GM19193 (cell line): ENCODE results near the gene UTP11.

Experiments used
- POLR2A ChIP-seq: IDR thresholded peaks from 4 replicates; pipeline ENCODE4 v1.6.1; 2011; ENCODE audit not compliant: insufficient read depth, insufficient read length; ENCODE audit errors: extremely low read depth

Gene UTP11

GRCh38 chr1:38071312-38072256, 59.0 kb downstream of the UTP11 start:
- no peak for TF ChIP-seq POLR2A

GRCh38 chr1:38072858-38073257, 60.3 kb downstream of the UTP11 start:
- TF ChIP-seq POLR2A = no peak

- TF ChIP-seq POLR2A = no peak
Measured at GRCh38 chr1:38073534-38074301, 61.2 kb downstream of the UTP11 start.

GRCh38 chr1:38074302-38074677, 61.8 kb downstream of the UTP11 start:
- TF ChIP-seq POLR2A = no peak
